ENCODE measurements around the gene TANC1.

DNA sequence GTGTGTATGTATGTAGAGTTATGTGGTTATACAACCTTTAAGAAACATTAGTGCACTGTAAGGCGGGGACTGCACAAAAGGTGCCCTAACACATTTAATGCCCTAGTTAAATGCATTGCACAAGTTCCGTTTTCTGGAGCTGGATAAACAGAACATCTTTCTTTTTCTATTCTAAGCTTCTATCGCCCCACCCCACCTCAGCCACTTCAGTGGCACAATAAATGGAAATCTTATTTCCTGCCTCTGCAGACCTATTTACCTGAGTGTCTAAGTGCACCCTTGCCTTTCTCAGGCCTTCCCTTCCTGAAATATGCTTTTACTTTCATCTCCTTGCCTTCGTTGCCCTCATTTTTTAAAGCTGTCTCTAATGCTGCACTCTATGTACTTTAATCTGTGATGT is 123.5 kb downstream of the TANC1 start:
- TF ChIP-seq, protein P1, sequence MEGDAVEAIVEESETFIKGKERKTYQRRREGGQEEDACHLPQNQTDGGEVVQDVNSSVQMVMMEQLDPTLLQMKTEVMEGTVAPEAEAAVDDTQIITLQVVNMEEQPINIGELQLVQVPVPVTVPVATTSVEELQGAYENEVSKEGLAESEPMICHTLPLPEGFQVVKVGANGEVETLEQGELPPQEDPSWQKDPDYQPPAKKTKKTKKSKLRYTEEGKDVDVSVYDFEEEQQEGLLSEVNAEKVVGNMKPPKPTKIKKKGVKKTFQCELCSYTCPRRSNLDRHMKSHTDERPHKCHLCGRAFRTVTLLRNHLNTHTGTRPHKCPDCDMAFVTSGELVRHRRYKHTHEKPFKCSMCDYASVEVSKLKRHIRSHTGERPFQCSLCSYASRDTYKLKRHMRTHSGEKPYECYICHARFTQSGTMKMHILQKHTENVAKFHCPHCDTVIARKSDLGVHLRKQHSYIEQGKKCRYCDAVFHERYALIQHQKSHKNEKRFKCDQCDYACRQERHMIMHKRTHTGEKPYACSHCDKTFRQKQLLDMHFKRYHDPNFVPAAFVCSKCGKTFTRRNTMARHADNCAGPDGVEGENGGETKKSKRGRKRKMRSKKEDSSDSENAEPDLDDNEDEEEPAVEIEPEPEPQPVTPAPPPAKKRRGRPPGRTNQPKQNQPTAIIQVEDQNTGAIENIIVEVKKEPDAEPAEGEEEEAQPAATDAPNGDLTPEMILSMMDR (IDR thresholded peaks at IDR 0.05), result no peak
- TF ChIP-seq POLR2A (IDR thresholded peaks at IDR 0.05), result no peak

Measured in right lobe of liver (tissue), 4 donors.